ENCODE measurements around the gene CXCL14. TPM values are rescaled to one million over a fixed set of nuclear protein-coding genes. Genes with fewer than 3 reads are reported as not detected.
"Not testable (repeated sequence)": the region's sequence is repeated elsewhere in the genome, so short reads cannot be mapped to it uniquely, and the experiment has no call there.

The CXCL14 gene
- total RNA-seq, 1 donor from 2014 or later = not detected

GRCh38 chr5:135543485-135544304 lies 35.1 kb downstream of the CXCL14 start:
- peak in 1 of 2 donors; percentile 14 for DNase-seq (ENCODE audit: low read depth in 2 of 2)

GRCh38 chr5:135543001-135543484 lies 35.7 kb downstream of the CXCL14 start:
- no peak for DNase-seq (ENCODE audit: low read depth in 2 of 2)

- DNase-seq (ENCODE audit: low read depth in 2 of 2) = no peak
Observed at GRCh38 chr5:135541807-135542502, 36.8 kb downstream of the CXCL14 start.

- DNase-seq (ENCODE audit: low read depth in 2 of 2) = no peak
Observed at GRCh38 chr5:135539430-135540005, 39.3 kb downstream of the CXCL14 start.

- DNase-seq (ENCODE audit: low read depth in 2 of 2) = no peak
Observed at GRCh38 chr5:135538261-135538660, 40.5 kb downstream of the CXCL14 start.

GRCh38 chr5:135537745-135538144 lies 41.0 kb downstream of the CXCL14 start:
- DNase-seq (ENCODE audit: low read depth in 2 of 2) = no peak

GRCh38 chr5:135537271-135537670 lies 41.5 kb downstream of the CXCL14 start:
- DNase-seq (ENCODE audit: low read depth in 2 of 2) = no peak

GRCh38 chr5:135535820-135536801 lies 42.7 kb downstream of the CXCL14 start, which contains the start of gene NEUROG1:
Gene NEUROG1 (minus strand): TSS chr5:135535964. CDS start chr5:135535690, 274 bp downstream.
- DNase-seq (ENCODE audit: low read depth in 2 of 2) = no peak

- no peak for DNase-seq (ENCODE audit: low read depth in 2 of 2)
Observed at GRCh38 chr5:135535420-135535819, 43.4 kb downstream of the CXCL14 start.

- DNase-seq (ENCODE audit: low read depth in 2 of 2) = no peak
Observed at GRCh38 chr5:135534609-135535419, 44.0 kb downstream of the CXCL14 start.

- DNase-seq (ENCODE audit: low read depth in 2 of 2) = no peak
Observed at GRCh38 chr5:135533794-135534193, 45.0 kb downstream of the CXCL14 start.

GRCh38 chr5:135533334-135533733 lies 45.5 kb downstream of the CXCL14 start:
- DNase-seq (ENCODE audit: low read depth in 2 of 2) = no peak

GRCh38 chr5:135529576-135529975 lies 49.2 kb downstream of the CXCL14 start:
- DNase-seq (ENCODE audit: low read depth in 2 of 2) = not testable (repeated sequence)

GRCh38 chr5:135526924-135527323 lies 51.9 kb downstream of the CXCL14 start:
- DNase-seq (ENCODE audit: low read depth in 2 of 2) = no peak

- no peak for DNase-seq (ENCODE audit: low read depth in 2 of 2)
Observed at GRCh38 chr5:135521964-135522363, 56.8 kb downstream of the CXCL14 start.

Other genes with a start within 250 kb of the CXCL14 start
- gene MACROH2A1, start 179.8 kb downstream of the CXCL14 start, total RNA-seq = 159 TPM in 2 replicates
- gene DCANP1, start 131.6 kb downstream of the CXCL14 start, total RNA-seq = not detected in 2 replicates
- gene TIFAB, start 126.6 kb downstream of the CXCL14 start, total RNA-seq = not detected in 2 replicates
- gene NEUROG1, start 43.0 kb downstream of the CXCL14 start, total RNA-seq = not detected in 2 replicates